GM12874 (cell line): ENCODE data around the gene GUCY2C.

ENCODE experiments used
- CTCF ChIP-seq: IDR thresholded peaks from 2 replicates; pipeline ENCODE4 v1.5.1; 2011; ENCODE audit warnings: low read depth, mild to moderate bottlenecking, control low read depth, low read length, moderate library complexity; ENCODE audit not compliant: insufficient read depth

The GUCY2C gene

GRCh38 chr12:14638066-14638465, 58.3 kb downstream of the GUCY2C start:
- no peak for TF ChIP-seq CTCF

GRCh38 chr12:14635776-14636175, 60.6 kb downstream of the GUCY2C start:
- no peak for TF ChIP-seq CTCF

GRCh38 chr12:14630793-14631192, 65.6 kb downstream of the GUCY2C start:
- TF ChIP-seq CTCF, result no peak

GRCh38 chr12:14629832-14630710, 66.3 kb downstream of the GUCY2C start:
- TF ChIP-seq CTCF, result peak; percentile 98

- TF ChIP-seq CTCF, result no peak
Measured at GRCh38 chr12:14628771-14629170, 67.6 kb downstream of the GUCY2C start.

- TF ChIP-seq CTCF, result no peak
Measured at GRCh38 chr12:14621826-14622225, 74.6 kb downstream of the GUCY2C start.

- TF ChIP-seq CTCF, result no peak
Measured at GRCh38 chr12:14619741-14620501, 76.5 kb downstream of the GUCY2C start.
